EH (cell line): Measurements from ENCODE around the gene KRT35.

Source experiments
- DNase-seq: peaks from one replicate; pipeline ENCODE4 v3.0.0-alpha.2; 2015; ENCODE audit warnings: low read depth

Gene KRT35

DNA sequence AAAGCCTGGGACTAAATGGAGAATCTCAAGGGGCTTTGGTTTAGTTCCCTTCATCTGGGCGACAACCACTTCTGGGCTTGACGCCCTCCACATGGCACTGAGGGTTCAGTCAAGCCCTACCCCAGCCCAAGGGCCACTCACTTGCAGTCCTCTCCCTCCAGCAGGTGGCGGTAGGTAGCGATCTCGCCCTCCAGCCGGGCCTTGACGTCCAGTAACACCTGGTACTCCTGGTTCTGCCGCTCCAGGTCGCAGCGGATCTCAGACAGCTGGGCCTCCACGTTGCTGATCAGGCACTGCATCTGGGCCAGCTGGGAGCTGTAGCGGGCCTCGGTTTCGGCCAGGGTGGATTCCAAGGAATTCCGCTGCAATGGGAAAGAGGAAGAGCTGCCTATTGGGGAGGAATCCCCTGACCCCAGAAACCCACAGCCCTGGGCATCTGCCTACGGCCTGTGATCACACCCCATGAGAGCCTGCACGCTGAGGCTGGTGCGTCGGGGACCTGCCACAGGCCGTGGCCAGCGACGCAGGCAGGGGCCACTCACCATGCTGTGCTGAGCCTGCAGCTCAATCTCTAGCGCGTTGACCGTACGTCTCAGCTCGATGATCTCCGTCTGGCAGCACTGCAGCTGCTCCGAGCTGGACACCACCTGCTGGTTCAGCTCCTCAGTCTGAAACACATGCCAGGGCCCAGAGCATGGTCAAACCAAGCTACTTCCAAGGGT is 6.0 kb upstream of the KRT35 start:
- no peak for DNase-seq

DNA sequence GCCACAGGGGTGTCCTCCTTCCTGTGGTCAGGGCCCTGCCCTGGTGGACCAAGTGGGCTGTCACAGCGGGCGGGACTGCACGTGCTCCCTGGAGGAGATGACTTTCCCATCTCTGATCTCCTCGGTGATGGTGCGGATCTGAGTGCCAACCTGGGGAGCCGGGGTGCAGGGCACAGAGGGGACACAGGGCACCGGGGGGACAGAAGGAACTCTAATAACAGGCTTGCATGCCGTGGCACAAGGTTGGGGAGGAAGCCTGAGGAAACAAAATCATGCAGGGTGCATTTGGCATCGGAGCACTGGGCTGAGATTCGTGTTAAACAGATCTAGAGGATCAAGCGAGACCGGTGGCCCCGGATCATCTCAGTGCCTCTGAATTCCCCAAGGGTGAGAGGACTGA is 5.4 kb upstream of the KRT35 start:
- DNase-seq = no peak

DNA sequence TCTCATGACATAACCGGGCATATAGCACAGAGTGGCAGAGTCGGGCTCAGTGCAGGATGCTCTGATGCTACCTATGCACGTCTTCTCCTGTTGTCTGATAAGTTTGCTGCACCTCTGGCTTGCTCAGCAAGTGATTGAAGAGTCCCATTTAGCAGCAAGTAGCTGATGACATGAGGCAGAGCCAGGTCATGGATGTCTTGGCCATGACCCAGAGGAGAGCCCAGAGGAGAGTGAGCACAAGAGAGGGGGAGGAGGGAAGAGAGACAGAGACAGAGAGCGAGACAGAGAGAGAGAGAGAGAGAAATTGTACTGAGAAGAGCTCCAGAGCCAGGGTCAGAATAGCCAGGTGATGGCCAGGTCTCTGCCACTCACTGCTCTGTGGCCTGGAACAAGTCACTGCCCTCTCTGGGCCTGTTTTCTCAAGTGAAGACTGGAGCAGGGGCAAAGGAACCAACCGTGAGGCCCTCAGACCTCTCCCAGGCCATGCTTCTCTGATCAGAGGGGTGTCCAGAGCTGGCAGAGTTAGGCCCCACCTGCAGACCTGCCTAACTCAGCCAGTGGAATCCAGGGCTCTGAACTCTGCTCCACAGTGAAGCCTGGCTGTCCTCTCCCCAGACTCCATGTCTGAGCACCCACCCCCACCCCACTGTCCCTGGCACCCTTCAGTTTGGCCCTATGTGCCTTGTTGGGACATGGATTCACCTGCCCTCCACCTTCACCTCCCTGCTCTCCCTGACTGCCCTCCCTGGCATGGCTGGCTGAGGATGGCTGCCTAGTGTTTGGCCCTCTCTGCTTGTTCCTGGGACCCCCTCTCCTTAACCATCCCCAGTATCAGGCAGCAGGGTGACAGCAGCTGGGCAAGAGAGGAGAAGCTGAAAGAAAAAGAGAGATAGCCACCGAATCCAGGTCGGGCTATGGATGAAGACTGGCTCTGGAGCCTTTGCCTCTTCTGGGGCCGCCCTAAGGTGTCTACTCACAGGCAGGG is 4.3 kb upstream of the KRT35 start:
- peak; percentile 25 for DNase-seq

DNA sequence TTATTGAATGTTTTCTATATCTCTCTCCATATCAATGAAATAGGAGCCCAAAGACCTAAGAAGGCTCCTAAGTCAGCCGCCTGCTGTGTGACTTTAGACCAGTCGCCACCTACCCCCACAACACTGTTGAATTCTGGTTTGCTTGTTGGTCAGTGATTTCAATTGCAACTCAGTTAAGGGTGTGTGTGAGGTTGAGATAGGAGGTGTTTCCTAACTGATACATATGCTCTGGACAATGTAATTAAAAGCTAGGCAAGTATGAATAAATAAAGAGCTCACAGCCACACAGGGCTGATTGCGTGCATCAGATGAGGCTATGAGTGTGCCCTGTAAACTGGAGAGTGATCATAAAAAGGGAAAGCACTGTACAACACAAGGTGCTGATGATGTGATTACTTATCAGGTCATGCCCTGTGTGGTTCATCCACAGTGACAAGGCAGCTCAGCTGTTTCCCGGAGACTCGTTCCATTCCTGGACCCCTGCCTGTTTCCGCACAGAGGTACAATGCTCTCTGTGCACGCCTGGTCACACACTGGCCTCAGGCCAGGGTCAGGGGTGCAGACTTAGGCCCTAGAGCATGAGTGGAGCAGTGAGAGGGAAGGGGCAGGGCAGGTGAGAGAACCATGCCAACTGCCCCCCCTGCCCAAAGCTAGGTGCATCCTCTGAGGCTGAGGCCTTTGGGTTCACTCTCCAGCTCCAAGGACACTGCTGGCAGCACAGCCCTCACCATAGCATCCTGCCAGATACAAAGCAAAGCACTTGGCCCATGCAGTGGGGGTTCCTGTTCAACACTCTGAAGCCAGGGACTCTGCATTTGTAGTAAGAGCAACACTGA is 3.3 kb upstream of the KRT35 start:
- DNase-seq = peak; percentile 55

DNA sequence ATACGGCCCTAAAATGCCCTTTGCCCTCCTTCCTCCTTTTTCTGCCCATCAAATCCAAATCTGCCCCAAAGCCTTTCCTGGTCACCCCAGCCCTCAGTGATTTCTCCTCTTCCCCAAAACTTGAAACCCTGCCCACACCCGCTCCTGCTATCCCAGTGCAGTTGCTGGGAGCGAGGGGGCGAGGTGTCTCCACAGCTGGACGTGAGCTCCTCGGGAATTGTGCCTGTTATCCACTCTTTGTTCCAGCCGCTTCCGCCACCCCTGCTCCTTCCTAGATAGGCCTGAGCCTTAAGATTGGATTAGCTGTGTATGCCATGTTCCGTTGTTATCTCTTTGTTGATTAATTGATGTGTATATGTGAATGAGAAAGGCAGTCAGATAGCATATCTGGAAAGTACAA is 2.6 kb upstream of the KRT35 start:
- no peak for DNase-seq

DNA sequence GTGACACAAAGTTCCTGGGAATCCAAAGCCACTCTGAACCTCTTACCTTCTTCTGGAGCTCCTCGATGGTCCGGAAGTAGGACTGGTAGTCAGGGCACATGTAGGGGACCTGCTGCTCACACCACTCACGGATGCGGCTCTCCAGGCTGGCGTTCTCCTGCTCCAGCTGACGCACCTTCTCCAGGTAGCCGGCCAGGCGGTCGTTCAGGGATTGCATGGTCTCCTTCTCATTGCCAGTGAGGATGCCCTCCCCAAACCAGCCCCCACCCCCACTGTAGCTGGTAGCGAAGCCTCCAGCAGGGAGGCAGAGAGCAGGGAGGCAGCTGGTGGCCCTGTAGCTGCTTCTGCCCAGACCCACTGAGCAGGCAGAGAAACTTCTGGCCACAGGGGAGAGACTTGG is 370 bp downstream of the KRT35 start:
- DNase-seq = no peak

DNA sequence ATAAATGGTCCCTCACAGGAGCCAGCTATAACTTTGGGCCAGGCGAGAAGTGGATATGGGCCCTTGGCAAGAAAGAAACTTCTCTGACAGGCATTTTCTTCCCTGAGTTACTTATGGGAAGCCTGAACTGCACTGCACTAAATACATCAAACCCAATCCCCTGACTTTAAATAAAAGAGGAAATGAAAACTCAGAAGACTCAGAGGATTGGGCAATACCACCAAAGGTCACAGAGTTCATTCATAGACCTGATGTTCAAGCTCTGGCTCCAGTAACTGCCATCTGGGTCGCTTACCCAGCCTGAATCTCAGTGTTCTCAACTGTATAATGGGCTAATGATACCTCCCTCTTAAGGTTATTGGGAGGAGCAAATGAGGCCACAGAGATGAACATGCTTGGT is 815 bp downstream of the KRT35 start:
- no peak for DNase-seq

DNA sequence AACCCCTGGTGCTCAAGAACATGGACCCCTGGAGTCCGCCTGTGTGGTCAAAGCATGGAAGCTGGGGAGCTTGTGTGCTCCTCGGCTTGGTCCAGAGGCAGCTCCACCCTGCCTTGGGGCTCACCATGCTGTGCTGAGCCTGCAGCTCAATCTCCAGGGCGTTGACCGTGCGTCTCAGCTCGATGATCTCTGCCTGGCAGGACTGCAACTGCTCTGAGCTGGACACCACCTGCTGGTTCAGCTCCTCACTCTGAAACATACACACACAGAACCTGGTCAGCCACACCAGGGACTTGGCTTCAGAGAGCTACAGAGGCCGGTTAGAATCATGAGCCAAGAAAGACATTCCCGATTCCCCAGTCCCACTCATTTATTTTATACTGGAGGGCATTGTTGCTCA is 2.7 kb downstream of the KRT35 start:
- no peak for DNase-seq

DNA sequence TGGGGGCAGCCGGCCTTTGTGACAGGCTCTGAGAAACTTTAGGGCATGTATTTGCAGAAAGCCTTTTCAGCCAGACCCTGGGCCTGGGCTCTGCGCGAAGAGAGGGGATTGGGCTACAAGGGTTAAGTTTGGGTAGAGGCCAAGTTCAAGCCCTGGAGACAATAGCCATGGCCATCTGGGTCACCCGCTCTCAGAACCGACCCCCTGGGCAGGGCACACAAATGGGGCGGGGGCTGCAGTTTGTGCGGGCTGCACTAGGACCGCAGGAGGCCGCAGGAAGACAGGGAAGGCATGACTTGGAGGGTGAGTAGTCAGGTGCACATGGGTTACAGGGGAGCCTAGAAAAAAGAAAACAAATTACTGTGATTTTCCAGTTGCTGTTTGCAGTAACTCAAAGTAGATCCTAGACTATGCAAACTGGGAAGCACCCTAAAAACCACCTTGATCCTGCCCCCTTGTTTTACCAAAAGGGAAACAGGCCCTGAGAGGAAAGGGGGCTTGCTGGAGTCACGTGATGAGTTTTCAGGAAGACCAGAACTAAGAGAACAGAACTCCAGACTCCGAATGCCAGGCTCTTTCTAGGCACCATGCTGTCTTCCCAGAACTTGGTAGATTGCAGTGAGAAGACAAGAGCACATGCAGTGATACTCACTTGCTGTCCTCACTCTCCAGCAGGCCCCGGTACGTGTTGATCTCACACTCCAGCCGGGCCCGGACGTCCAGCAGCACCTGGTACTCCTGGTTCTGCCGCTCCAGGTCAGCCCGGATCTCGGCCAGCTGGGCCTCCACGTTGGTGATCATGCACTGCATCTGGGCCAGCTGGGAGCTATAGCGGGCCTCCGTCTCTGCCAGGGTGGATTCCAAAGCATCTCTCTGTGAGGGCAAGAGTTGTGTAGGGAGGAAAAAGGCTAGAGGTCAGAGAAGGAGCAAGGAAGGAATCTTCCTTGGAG is 3.8 kb downstream of the KRT35 start:
- DNase-seq = no peak

DNA sequence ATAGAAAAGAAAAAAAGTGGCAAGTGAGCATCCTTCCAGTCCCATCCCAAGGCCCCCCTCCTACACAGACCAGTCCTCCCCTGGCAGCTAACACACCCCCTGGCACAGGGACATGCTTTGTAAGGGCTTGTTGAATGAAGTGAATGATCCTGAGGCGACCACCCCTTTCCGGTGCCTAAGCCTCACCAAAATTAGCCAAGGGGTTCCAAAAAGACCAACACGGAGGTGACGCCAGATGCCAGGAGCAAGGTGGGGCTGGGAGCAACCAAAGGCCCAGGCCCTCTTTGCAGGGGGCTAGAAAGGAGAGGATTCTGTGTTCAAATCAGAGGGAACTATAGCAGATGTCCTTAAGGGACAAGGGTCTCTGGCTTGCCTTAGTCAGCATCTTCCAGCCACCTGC is 5.5 kb downstream of the KRT35 start:
- DNase-seq = no peak

DNA sequence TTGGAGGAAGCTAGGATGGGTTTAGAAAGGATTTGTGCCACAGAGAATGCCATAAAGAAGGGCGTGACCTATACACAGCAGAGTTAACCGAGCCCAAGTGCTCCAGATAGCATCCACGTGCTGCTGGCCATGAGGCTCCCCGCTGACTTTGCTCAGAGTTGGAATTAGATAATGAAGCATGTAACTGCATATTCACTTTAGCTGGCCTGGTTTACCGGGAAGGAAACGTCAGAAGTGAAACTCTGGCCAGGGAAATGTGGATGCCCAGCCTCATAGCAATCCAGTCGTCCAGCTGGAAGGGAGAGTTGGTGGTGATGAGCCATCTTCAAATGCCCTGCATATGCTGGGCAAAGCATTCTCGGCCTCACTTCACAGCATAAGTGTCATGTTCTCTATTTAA is 6.1 kb downstream of the KRT35 start:
- no peak for DNase-seq

DNA sequence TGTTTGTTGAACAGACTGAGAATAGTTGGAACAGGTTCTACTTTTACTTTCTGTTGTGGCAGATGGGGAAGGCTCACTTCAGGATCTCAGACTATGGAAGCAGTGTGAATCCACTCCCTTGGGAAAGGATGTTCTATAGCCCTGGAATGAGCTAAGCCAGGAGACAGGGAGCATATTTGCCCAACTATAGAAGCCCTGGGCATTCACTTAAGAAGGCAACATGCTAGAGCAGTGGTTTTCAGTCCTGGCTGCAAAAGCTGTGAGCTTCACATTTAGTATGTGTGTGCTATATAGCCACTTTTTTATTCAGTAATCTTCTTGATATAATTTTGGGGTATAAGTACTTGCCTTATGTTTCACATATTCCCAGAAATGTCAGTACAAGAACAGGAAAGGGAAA is 12.6 kb downstream of the KRT35 start:
- DNase-seq = no peak

DNA sequence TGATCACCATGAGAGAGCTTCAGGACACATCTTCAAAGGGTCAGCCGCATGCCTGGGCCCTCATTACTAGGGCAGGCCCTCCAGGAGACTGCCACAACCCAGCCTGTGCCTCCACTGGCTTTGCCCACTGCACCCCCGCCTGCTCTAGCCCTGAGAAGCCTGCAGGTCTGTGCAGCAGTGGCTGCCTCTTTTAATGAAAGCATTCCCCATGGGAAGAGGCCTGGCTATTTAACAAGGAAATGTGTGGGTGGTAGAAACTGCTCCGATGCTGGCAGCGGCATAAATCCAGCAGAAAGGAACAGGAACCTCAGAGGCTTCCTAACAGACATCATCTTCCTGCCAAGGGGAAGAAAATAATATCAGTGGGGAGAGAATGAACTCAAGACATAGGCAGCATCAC is 13.4 kb downstream of the KRT35 start:
- DNase-seq = no peak

DNA sequence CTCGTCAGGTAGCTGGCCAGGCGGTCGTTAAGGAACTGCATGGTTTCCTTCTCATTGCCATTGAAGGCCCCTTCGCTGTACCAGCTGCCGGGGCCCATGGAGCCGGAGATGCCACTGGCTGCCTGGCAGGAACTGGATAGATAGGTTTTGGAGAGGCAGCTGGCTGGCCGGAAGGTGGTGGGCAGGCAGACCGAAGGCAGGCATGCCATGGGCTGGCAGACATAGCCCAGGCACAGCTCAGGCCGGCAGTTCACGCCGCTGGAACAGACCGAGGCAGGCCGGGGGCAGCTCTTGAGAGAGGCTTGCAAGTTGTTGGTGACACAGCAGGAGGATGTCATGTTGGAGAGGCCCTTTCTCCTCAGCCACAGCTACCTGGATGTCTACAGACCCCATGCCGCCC is 14.0 kb downstream of the KRT35 start, which contains the start of gene KRT32:
Gene KRT32, minus strand, starts transcription at position 399 of the 400 bp plus-strand sequence. Its CDS starts 61 bp downstream, at position 338.
- no peak for DNase-seq

DNA sequence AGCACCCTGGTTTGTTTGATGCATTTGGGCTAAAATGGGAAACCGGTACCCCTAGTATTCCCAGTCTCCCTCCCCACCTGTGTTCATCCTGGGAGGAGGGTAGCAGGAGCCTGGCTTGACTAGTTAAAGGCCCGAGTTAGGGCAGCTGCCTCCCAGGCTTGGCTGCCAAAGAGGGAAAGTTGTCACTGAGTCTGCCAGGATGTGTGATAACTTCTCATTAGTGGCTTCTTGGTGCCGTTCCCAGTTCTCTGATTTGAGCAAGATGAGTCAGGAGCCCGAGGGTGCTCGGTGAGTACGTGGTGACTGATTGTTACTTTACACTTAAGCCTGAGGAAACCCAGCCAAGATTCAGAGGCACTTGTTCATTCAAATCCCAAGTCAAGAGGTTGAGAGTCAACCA is 16.3 kb downstream of the KRT35 start:
- DNase-seq = peak; percentile 98

DNA sequence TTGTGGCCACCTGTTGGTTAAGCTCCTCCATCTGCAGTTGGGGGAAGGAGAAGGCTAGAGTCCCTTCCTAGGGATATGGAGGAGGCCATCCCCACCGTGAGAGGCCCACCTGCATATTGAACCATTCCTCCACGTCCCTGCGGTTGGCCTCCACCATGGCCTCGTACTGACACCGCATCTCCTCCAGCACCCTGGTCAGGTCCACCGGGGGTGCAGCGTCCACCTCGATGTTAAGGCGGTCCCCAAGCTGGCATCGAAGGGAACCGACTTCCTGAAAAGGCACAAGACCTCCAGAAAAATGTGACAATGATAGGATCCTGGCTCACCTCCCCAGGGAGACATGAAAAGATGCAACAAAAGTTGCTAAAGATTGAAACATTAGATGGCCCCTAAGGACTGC is 16.8 kb downstream of the KRT35 start:
- no peak for DNase-seq

DNA sequence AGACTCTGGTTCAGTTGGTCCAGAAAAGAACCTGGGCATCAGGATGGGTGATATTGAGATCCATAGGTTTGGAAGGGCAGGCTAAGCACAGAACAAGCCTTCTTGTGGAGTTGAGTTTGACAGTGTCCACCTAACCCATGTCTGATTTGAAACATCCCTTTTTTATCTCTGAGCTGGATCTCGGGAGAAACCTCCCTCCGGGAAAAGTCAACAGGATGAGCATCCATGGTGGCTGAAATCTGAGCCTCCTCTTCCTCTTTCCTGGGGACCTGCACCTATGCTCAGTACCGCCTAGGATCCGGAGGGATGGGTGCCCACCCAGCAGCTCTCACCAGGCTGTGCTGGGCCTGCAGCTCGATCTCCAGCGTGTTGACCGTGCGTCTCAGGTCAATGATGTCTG is 17.2 kb downstream of the KRT35 start:
- DNase-seq = peak; percentile 36

DNA sequence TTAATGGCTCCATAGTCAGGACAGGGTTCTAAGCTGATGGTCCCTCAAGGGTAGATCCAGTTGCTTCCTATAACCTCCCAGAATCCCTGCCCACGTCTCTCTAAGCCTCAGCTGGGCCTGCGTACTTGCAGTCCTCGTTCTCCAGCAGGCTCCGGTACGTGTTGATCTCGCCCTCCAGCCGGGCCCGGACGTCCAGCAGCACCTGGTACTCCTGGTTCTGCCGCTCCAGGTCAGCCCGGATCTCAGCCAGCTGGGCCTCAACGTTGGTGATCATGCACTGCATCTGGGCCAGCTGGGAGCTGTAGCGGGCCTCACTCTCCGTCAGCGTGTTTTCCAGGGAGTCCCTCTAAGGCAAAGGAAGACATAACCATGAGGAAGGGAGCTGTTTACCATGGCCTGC is 18.2 kb downstream of the KRT35 start:
- no peak for DNase-seq

DNA sequence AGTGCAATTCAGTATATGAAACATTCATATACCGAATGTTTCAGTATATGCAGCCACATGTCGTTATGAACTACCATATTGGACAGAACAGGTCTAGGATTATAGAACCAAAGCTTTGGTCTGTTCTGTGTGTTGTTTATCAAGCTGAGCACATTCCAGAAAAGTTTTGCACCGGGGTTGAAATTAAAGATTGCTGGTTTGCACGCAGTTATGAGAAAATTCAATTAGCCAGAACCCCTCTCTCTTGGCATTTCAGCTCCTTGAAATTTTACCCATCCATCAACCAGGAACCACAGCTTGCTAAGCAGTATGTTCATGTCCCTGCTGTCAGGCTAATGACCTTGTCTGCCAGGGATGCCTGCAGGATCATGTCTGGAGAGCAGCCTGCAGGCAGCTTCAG is 23.3 kb downstream of the KRT35 start:
- DNase-seq = no peak

DNA sequence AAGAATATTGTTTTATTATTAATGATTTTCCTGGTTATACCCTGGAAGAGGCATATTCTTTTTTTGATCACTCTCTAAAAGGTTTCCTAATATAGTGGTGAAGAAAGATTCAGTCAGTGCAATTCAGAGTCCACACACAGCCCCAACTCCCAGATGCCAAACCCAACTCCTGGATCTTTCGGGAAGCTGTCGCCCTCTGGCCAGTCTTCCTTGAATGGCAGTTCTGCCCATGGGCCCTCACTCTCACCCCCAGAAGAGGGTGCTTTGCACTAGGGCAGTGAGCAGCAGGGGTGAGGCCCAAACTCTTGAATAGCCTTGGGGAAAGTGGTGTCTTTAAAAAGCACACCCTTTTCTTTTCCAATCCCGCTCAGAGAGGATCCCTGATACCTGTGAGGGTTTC is 24.7 kb downstream of the KRT35 start:
- DNase-seq = no peak

DNA sequence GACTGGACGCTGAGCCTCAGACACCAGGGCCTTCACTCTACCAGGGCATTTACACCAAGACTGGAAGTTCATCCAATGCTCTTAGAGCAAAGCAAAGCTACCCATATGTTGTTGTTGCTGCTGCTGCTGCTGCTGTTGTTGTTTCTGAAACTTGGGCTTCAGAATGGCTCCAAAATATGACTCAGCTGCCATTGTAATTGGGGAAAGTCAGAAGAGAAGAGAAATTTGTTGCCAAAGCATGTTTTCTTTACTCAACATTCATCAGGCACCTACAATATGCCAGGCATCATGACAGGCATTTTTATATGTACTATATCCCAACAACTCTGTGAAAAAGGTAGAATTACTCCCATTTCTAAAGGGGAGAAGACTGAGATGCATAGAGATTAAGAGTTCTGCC is 25.7 kb downstream of the KRT35 start:
- DNase-seq = peak; percentile 60
